Fibroblast of mammary gland (primary cell): Measurements from ENCODE around the gene LRRC47.

Experiments used
- DNase-seq: peaks from one replicate; pipeline ENCODE4 v3.0.0-alpha.2; 2010; ENCODE audit warnings: low read depth
- H3K4me3 ChIP-seq: 2 replicates; pipeline ENCODE4 v1.5.1; 2011; ENCODE audit warnings: low read depth, mild to moderate bottlenecking, low read length, moderate library complexity; ENCODE audit not compliant: control insufficient read depth
- TF ChIP-seq, protein P1 (sequence below): conservative IDR thresholded peaks from 2 replicates; pipeline ENCODE4 v1.5.1; 2011; ENCODE audit warnings: low read depth, low read length, inconsistent platforms; ENCODE audit not compliant: control insufficient read depth, insufficient read depth

The LRRC47 gene

DNA sequence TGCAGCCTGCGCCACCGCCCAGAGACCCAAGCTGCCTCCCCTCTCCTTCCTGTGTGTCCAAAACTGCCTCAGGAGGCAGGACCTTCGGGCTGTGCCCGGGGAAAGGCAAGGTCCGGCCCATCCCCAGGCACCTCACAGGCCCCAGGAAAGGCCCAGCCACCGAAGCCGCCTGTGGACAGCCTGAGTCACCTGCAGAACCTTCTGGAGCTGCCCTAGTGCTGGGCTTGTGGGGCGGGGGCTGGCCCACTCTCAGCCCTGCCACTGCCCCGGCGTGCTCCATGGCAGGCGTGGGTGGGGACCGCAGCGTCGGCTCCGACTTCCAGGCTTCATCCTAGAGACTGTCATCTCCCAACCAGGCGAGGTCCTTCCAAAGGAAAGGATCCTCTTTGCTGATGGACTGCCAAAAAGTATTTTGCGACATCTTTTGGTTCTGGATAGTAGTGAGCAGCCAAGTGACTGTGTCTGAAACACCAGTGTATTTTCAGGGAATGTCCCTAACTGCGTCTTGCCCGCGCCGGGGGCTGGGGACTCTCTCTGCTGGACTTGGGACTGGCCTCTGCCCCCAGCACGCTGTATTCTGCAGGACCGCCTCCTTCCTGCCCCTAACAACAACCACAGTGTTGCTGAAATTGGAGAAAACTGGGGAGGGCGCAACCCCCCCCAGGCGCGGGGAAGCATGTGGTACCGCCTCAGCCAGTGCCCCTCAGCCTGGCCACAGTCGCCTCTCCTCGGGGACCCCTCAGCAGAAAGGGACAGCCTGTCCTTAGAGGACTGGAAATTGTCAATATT lies 63.0 kb downstream of the LRRC47 start:
- DNase-seq = no peak
- TF ChIP-seq, protein P1, sequence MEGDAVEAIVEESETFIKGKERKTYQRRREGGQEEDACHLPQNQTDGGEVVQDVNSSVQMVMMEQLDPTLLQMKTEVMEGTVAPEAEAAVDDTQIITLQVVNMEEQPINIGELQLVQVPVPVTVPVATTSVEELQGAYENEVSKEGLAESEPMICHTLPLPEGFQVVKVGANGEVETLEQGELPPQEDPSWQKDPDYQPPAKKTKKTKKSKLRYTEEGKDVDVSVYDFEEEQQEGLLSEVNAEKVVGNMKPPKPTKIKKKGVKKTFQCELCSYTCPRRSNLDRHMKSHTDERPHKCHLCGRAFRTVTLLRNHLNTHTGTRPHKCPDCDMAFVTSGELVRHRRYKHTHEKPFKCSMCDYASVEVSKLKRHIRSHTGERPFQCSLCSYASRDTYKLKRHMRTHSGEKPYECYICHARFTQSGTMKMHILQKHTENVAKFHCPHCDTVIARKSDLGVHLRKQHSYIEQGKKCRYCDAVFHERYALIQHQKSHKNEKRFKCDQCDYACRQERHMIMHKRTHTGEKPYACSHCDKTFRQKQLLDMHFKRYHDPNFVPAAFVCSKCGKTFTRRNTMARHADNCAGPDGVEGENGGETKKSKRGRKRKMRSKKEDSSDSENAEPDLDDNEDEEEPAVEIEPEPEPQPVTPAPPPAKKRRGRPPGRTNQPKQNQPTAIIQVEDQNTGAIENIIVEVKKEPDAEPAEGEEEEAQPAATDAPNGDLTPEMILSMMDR = no peak
- H3K4me3 ChIP-seq = no peak overlapping the region

GRCh38 chr1:3732434-3733093 lies 63.7 kb downstream of the LRRC47 start:
- no peak overlapping the region for H3K4me3 ChIP-seq
- TF ChIP-seq, protein P1 = no peak
- DNase-seq = peak; percentile 9

GRCh38 chr1:3731583-3732433 lies 64.5 kb downstream of the LRRC47 start:
- H3K4me3 ChIP-seq = no peak overlapping the region
- no peak for DNase-seq
- TF ChIP-seq, protein P1 = no peak

DNA sequence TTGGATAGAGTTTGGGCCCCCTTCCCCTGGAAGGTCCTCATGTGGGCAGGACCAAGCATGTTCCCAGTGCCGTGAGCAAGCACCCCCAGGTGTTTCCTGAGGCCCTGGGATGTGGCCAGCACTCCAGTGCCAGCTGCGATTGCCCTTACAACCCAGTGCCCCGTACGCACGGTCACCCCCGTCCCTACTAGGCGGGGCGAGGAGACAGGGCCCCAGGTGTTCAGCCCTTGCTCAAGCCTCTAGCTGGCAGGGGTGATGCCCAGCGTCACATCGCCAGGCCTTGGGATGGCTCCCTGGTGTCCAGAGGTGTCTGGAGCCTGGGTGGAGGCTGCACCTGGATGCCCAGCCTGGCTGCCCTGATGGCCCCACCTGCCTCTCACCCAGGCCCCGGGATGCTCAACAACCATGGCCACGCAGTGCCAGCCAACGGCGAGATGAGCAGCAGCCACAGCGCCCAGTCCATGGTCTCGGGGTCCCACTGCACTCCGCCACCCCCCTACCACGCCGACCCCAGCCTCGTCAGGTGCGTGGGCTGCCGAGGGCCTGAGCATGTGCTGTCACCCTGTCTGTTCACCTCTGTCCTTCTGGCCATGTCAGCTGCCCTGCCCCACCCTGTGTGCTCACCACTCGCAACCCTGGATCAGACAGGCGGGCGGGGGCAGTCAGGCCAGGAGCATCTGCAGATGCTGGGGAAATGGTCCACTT lies 65.6 kb downstream of the LRRC47 start:
- H3K4me3 ChIP-seq = no peak overlapping the region
- TF ChIP-seq, protein P1 = no peak
- DNase-seq = no peak

GRCh38 chr1:3729594-3730542 lies 66.4 kb downstream of the LRRC47 start:
- TF ChIP-seq, protein P1 = no peak
- H3K4me3 ChIP-seq = no peak overlapping the region
- peak; percentile 6 for DNase-seq
